NCI-H748 treated with DMSO at 0.1 percent for 48 hours (cell line): ENCODE measurements around the gene NIT2.

Experiments
- DNase-seq: peaks from one replicate; lab custom pipeline; 2025; lab: John Stamatoyannopoulos, UW

The NIT2 gene

GRCh38 chr3:100396967-100397366, 62.4 kb downstream of the NIT2 start:
- no peak for DNase-seq

- no peak for DNase-seq
Observed at GRCh38 chr3:100399341-100400071, 64.9 kb downstream of the NIT2 start.

GRCh38 chr3:100400419-100400779, 65.8 kb downstream of the NIT2 start:
- DNase-seq: peak; percentile 2

- DNase-seq: peak; percentile 89
Observed at GRCh38 chr3:100400780-100401673, 66.5 kb downstream of the NIT2 start, which contains the start of the genes LNP1 and TOMM70. Gene LNP1, plus strand, starts transcription at chr3:100401539. Its CDS starts 28,191 bp downstream, at chr3:100429730. Gene TOMM70, minus strand, starts transcription at chr3:100401089. Its CDS starts 140 bp downstream, at chr3:100400949.

GRCh38 chr3:100401674-100402041, 67.1 kb downstream of the NIT2 start:
- DNase-seq: no peak

GRCh38 chr3:100402256-100402655, 67.7 kb downstream of the NIT2 start:
- DNase-seq: peak; percentile 39

GRCh38 chr3:100402891-100403290, 68.3 kb downstream of the NIT2 start:
- no peak for DNase-seq

- DNase-seq: no peak
Observed at GRCh38 chr3:100403362-100404249, 69.0 kb downstream of the NIT2 start.

- DNase-seq: no peak
Observed at GRCh38 chr3:100404250-100404548, 69.6 kb downstream of the NIT2 start.

GRCh38 chr3:100407164-100407563, 72.6 kb downstream of the NIT2 start:
- DNase-seq: no peak

GRCh38 chr3:100407977-100408532, 73.5 kb downstream of the NIT2 start:
- DNase-seq: no peak
